ENCODE results near the gene ACTR10.
A peak's percentile ranks its signal among the peaks of the same experiment; 100 is the strongest.

ACTR10 gene

GRCh38 chr14:58177125-58177524, 22.8 kb upstream of the ACTR10 start:
- TF ChIP-seq, protein P1, sequence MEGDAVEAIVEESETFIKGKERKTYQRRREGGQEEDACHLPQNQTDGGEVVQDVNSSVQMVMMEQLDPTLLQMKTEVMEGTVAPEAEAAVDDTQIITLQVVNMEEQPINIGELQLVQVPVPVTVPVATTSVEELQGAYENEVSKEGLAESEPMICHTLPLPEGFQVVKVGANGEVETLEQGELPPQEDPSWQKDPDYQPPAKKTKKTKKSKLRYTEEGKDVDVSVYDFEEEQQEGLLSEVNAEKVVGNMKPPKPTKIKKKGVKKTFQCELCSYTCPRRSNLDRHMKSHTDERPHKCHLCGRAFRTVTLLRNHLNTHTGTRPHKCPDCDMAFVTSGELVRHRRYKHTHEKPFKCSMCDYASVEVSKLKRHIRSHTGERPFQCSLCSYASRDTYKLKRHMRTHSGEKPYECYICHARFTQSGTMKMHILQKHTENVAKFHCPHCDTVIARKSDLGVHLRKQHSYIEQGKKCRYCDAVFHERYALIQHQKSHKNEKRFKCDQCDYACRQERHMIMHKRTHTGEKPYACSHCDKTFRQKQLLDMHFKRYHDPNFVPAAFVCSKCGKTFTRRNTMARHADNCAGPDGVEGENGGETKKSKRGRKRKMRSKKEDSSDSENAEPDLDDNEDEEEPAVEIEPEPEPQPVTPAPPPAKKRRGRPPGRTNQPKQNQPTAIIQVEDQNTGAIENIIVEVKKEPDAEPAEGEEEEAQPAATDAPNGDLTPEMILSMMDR (IDR thresholded peaks at IDR 0.05; ENCODE audit: unreplicated experiment in 3 of 3), result no peak
- Mint-ChIP-seq H3K4me1 (no peaks in the 10 kb centered on the region), H3K9me3 (no peaks in the 10 kb centered on the region), H3K27me3 (ENCODE audit: low read depth) (peaks cover 4% of the 10 kb centered on the region), H3K36me3 (ENCODE audit: low read depth) (no peaks in the 10 kb centered on the region), H3K27ac (no peak overlapping the region), H3K4me3 (no peak overlapping the region)

- Mint-ChIP-seq H3K4me3 (no peak overlapping the region), H3K27me3 (ENCODE audit: low read depth) (no peaks in the 10 kb centered on the region), H3K36me3 (ENCODE audit: low read depth) (no peaks in the 10 kb centered on the region), H3K4me1 (no peaks in the 10 kb centered on the region), H3K9me3 (no peaks in the 10 kb centered on the region), H3K27ac (no peak overlapping the region)
- TF ChIP-seq, protein P1 (IDR thresholded peaks at IDR 0.05; ENCODE audit: unreplicated experiment in 3 of 3), result no peak
Observed at GRCh38 chr14:58189176-58189575, 10.8 kb upstream of the ACTR10 start.

- TF ChIP-seq, protein P1 (IDR thresholded peaks at IDR 0.05; ENCODE audit: unreplicated experiment in 3 of 3), result no peak
- no peak overlapping the region for H3K27ac Mint-ChIP-seq
- no peaks in the 10 kb centered on the region for H3K27me3 Mint-ChIP-seq (ENCODE audit: low read depth)
- no peaks in the 10 kb centered on the region for H3K4me1 Mint-ChIP-seq
- H3K4me3 Mint-ChIP-seq, result no peak overlapping the region
- no peaks in the 10 kb centered on the region for H3K9me3 Mint-ChIP-seq
- H3K36me3 Mint-ChIP-seq (ENCODE audit: low read depth), result no peaks in the 10 kb centered on the region
Observed at GRCh38 chr14:58191763-58192601, 8.0 kb upstream of the ACTR10 start.

DNA sequence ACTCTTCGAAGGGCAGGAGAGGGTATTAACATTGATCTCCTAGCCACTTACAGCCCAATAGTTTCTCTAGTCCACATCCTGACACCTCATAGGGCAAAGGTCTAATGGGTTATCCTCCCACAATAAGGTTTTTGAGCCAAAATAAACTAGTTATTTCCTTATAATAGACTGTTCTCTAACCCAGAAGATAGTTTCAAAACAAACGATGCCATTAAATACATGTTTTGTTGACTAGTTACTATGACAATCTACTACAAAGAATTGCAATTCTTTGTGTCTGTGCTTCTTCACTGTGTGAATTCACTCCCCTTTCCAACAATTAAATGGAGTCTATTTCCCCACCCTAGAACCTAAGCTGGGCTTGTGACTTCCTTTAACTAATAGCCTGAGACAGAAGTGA, 6.4 kb upstream of the ACTR10 start:
- Mint-ChIP-seq H3K4me1 (no peaks in the 10 kb centered on the region), H3K9me3 (no peaks in the 10 kb centered on the region), H3K36me3 (ENCODE audit: low read depth) (no peaks in the 10 kb centered on the region), H3K27me3 (ENCODE audit: low read depth) (no peaks in the 10 kb centered on the region), H3K27ac (peak overlapping the region in 1 of 3 experiments; percentile 3), H3K4me3 (no peak overlapping the region)
- TF ChIP-seq, protein P1 (IDR thresholded peaks at IDR 0.05; ENCODE audit: unreplicated experiment in 3 of 3), result no peak

DNA sequence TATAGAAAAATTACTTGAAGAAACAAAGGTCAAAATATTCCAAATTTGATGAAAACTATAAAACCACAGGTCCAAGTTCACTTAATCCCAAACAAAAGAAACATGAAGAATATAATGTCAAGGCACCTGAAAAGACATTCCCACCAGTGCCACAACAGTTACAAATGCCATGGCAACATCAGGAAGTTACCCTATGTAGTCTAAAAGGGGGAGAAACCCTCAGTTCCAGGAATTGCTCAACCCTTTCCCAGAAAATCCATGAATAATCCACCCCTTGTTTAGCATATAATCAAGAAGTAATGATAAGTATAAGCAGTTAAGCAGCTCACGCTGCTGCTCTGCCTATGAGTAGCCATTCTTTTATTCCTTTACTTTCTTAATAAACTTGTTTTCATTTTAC, 3.8 kb upstream of the ACTR10 start:
- peak overlapping the region in 1 of 3 experiments; percentile 14 for H3K4me3 Mint-ChIP-seq

More for the DNA sequence above, 3.8 kb upstream of the ACTR10 start:
- Mint-ChIP-seq H3K4me1 (peaks cover 11% of the 10 kb centered on the region), H3K27ac (no peak overlapping the region), H3K9me3 (no peaks in the 10 kb centered on the region), H3K27me3 (ENCODE audit: low read depth) (no peaks in the 10 kb centered on the region), H3K36me3 (ENCODE audit: low read depth) (peaks cover 1% of the 10 kb centered on the region)
- TF ChIP-seq, protein P1 (IDR thresholded peaks at IDR 0.05; ENCODE audit: unreplicated experiment in 3 of 3), result no peak
